Neural progenitor cell (in vitro differentiated cells): ENCODE data around the gene DOCK11. TPM values are rescaled to one million over a fixed set of nuclear protein-coding genes. Genes with fewer than 3 reads are reported as not detected.
"Not testable (repeated sequence)": the region's sequence is repeated elsewhere in the genome, so short reads cannot be mapped to it uniquely, and the experiment has no call there.

ENCODE experiments used
- DNase-seq: peaks from one replicate; pipeline ENCODE4 v3.0.0-alpha.2; 2016; ENCODE audit warnings: low spot score
- H2AFZ ChIP-seq: fragments of 200-600 bp; sonication (generic); replicated peaks from 2 replicates; pipeline ENCODE4 v1.6.1; 2016; ENCODE audit warnings: antibody characterized with exemption
- H3F3A ChIP-seq: fragments of 200-600 bp; sonication (generic); 2 replicates; pipeline ENCODE4 v1.6.1; 2016; ENCODE audit warnings: antibody characterized with exemption, low read depth
- H3K27ac ChIP-seq: fragments of 200-600 bp; sonication (generic); 2 replicates; pipeline ENCODE4 v1.5.1; 2016; ENCODE audit warnings: mild to moderate bottlenecking
- H3K27me3 ChIP-seq: fragments of 200-600 bp; sonication (generic); 2 replicates; pipeline ENCODE4 v1.6.1; 2016; ENCODE audit warnings: mild to moderate bottlenecking, moderate library complexity
- H3K36me3 ChIP-seq: fragments of 200-600 bp; sonication (generic); 2 replicates; pipeline ENCODE4 v1.5.1; 2016
- H3K4me1 ChIP-seq: fragments of 200-600 bp; sonication (generic); 2 replicates; pipeline ENCODE4 v1.6.1; 2016; ENCODE audit warnings: mixed run types
- H3K4me2 ChIP-seq: fragments of 200-600 bp; sonication (generic); 2 replicates; pipeline ENCODE4 v1.6.1; 2016
- H3K4me3 ChIP-seq: fragments of 200-600 bp; sonication (generic); 2 replicates; pipeline ENCODE4 v1.5.1; 2016
- H3K79me2 ChIP-seq: fragments of 200-600 bp; sonication (generic); 2 replicates; pipeline ENCODE4 v1.6.1; 2016; ENCODE audit warnings: low read depth
- H3K9ac ChIP-seq: fragments of 200-600 bp; sonication (generic); 2 replicates; pipeline ENCODE4 v1.6.1; 2016
- H3K9me3 ChIP-seq: fragments of 200-600 bp; sonication (generic); 2 replicates; pipeline ENCODE4 v1.5.1; 2016; ENCODE audit warnings: low read depth
- H4K20me1 ChIP-seq: fragments of 200-600 bp; sonication (generic); 2 replicates; pipeline ENCODE4 v1.6.1; 2016; ENCODE audit warnings: low read depth
- H3K27ac Mint-ChIP-seq: 3 replicates; pipeline ENCODE4 v1.8.0; 2021; ENCODE audit warnings: mixed read lengths
- H3K27me3 Mint-ChIP-seq: 2 replicates; pipeline ENCODE4 v1.8.0; 2022; ENCODE audit warnings: low read depth, mild to moderate bottlenecking, inconsistent platforms, moderate library complexity, mixed read lengths; ENCODE audit not compliant: insufficient read depth
- H3K36me3 Mint-ChIP-seq: 3 replicates; pipeline ENCODE4 v1.8.0; 2021; ENCODE audit warnings: mixed read lengths
- H3K4me1 Mint-ChIP-seq: 3 replicates; pipeline ENCODE4 v1.8.0; 2021; ENCODE audit warnings: mixed read lengths
- H3K4me3 Mint-ChIP-seq: 3 replicates; pipeline ENCODE4 v1.8.0; 2021; ENCODE audit warnings: mild to moderate bottlenecking, moderate library complexity, mixed read lengths
- H3K9me3 Mint-ChIP-seq: 3 replicates; pipeline ENCODE4 v1.8.0; 2020; ENCODE audit warnings: mixed read lengths
- EZH2 ChIP-seq: fragments of 200-600 bp; sonication (generic); IDR thresholded peaks from 2 replicates; pipeline ENCODE4 v1.6.1; 2017; ENCODE audit warnings: antibody characterized with exemption, mild to moderate bottlenecking, moderate library complexity
- EZH2phosphoT487 ChIP-seq: fragments of 200-600 bp; sonication (generic); IDR thresholded peaks from 2 replicates; pipeline ENCODE4 v1.6.1; 2017; ENCODE audit warnings: antibody characterized with exemption
- total RNA-seq: library from RNA; depleted of rRNA; stranded (reverse); fragments of >200 nt; gene quantifications from 2 replicates; pipeline ENCODE4 v1.2.3, GENCODE V29; 2015; ENCODE audit warnings: low replicate concordance
- TF ChIP-seq, protein P1 (sequence below): fragments of 200-600 bp; sonication (generic); IDR thresholded peaks from 2 replicates; pipeline ENCODE4 v1.5.1; 2017; ENCODE audit warnings: antibody characterized with exemption, mild to moderate bottlenecking

Gene DOCK11
- total RNA-seq, 1 donor from 2014 or later: 20.9 TPM

DNA sequence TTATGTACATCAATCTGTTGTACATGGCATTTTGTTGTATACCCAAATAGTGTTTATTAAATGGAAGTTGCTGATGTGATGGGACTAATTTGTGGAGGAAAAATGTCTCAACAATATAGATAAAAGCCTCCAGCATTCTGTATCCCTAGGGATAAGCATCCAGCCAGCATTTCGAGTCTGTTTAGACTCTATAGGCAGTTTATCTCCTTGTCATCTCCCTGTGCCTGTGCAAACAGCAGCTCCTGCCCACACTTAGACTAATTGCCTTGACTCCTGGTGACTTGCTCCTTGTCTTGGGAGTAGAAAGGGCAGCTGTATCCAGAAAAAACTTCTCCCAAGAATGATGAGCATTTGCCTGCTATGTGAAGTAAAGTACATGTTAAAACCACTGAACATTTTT lies 83.8 kb downstream of the DOCK11 start:
- Histone ChIP-seq H3K9ac (no peak overlapping the region), H3K9me3 (no peaks in the 10 kb centered on the region), H3K4me3 (no peak overlapping the region), H3K27ac (no peak overlapping the region), H3K4me1 (peaks cover 7% of the 10 kb centered on the region), H3K36me3 (no peaks in the 10 kb centered on the region), H3F3A (no peaks in the 10 kb centered on the region), H3K27me3 (no peaks in the 10 kb centered on the region), H4K20me1 (no peaks in the 10 kb centered on the region), H3K79me2 (no peaks in the 10 kb centered on the region), H3K4me2 (no peak overlapping the region), H2AFZ (no peak overlapping the region)
- TF ChIP-seq, protein P1, sequence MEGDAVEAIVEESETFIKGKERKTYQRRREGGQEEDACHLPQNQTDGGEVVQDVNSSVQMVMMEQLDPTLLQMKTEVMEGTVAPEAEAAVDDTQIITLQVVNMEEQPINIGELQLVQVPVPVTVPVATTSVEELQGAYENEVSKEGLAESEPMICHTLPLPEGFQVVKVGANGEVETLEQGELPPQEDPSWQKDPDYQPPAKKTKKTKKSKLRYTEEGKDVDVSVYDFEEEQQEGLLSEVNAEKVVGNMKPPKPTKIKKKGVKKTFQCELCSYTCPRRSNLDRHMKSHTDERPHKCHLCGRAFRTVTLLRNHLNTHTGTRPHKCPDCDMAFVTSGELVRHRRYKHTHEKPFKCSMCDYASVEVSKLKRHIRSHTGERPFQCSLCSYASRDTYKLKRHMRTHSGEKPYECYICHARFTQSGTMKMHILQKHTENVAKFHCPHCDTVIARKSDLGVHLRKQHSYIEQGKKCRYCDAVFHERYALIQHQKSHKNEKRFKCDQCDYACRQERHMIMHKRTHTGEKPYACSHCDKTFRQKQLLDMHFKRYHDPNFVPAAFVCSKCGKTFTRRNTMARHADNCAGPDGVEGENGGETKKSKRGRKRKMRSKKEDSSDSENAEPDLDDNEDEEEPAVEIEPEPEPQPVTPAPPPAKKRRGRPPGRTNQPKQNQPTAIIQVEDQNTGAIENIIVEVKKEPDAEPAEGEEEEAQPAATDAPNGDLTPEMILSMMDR: no peak
- TF ChIP-seq EZH2 (no peak), EZH2phosphoT487 (no peak)
- H3K9me3 Mint-ChIP-seq: no peaks in the 10 kb centered on the region
- H3K27me3 Mint-ChIP-seq: no peaks in the 10 kb centered on the region
- H3K4me3 Mint-ChIP-seq: no peak overlapping the region
- H3K4me1 Mint-ChIP-seq: peaks cover 18% of the 10 kb centered on the region
- DNase-seq: no peak
- no peak overlapping the region for H3K27ac Mint-ChIP-seq
- peaks cover 11% of the 10 kb centered on the region for H3K36me3 Mint-ChIP-seq

DNA sequence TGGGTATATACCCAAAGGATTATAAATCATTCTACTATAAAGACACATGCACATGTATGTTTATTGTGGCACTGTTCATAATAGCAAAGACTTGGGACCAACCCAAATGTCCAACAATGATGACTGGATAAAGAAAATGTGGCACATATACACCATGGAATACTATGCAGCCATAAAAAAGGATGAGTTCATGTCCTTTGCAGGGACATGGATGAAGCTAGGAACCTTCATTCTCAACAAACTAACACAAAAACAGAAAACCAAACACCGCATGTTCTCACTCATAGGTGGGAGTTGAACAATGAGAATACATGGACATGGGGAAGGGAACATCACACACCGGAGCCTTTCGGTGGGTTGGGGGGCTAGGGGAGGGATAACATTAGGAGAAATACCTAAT lies 87.3 kb downstream of the DOCK11 start:
- not testable (repeated sequence) for H3K4me2 ChIP-seq, H3K9ac ChIP-seq, H3K9me3 ChIP-seq, H3K27ac ChIP-seq, H2AFZ ChIP-seq, H3K4me3 Mint-ChIP-seq, H3K36me3 ChIP-seq, H3K27me3 ChIP-seq, H3K9me3 Mint-ChIP-seq, H4K20me1 ChIP-seq, H3K4me3 ChIP-seq, DNase-seq, H3K27me3 Mint-ChIP-seq, H3F3A ChIP-seq, H3K4me1 Mint-ChIP-seq, H3K79me2 ChIP-seq, H3K4me1 ChIP-seq, H3K27ac Mint-ChIP-seq
- H3K36me3 Mint-ChIP-seq: peaks cover 28% of the 10 kb centered on the region

DNA sequence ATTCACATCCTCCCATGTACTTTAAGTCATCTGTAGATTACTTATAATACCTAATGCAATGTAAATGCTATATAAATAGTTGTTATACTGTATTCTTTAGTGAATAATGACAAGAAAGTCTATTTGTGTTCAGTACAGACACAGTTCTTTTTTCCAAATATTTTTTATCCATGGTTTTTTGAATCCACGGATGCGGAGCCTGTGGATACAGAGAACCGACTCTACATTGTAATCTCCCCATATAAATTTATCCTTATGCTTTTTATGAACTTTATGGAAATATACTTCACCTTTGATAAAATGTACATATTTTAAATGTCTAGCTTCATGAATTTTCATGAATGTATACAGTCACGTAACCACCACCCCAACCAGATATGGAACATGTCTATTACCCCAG lies 88.2 kb downstream of the DOCK11 start:
- Histone ChIP-seq H3K4me1 (no peaks in the 10 kb centered on the region), H4K20me1 (no peaks in the 10 kb centered on the region), H3K9ac (no peak overlapping the region), H2AFZ (no peak overlapping the region), H3K4me3 (no peak overlapping the region), H3F3A (no peaks in the 10 kb centered on the region), H3K4me2 (no peak overlapping the region), H3K79me2 (no peaks in the 10 kb centered on the region), H3K27me3 (no peaks in the 10 kb centered on the region), H3K9me3 (no peaks in the 10 kb centered on the region), H3K27ac (no peak overlapping the region), H3K36me3 (no peaks in the 10 kb centered on the region)
- Mint-ChIP-seq H3K27ac (no peak overlapping the region), H3K9me3 (no peaks in the 10 kb centered on the region), H3K4me3 (no peak overlapping the region), H3K36me3 (peaks cover 28% of the 10 kb centered on the region), H3K4me1 (peaks cover 7% of the 10 kb centered on the region), H3K27me3 (no peaks in the 10 kb centered on the region)
- DNase-seq: no peak
- no peak for TF ChIP-seq EZH2phosphoT487
- TF ChIP-seq, protein P1: no peak
- TF ChIP-seq EZH2: no peak

DNA sequence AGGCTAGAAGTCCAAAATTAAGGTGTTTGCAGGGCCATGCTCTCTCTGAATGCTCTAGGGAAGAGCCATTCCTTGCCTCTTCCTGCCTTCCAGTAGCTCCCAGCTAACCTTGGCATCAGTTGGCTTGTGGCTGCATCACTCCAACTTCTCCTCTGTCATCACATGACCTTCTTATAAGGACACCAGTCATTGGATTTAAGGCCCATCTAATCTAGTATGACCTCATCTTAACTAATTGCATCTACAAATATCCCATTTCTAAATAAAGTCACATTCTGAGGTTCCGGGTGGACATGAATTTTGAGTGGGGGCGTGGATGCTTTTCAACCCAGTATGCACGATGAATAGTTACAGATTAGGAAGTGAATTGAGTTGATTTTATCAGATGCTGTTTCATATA lies 89.7 kb downstream of the DOCK11 start:
- Histone ChIP-seq H3K79me2 (no peaks in the 10 kb centered on the region), H3K4me3 (no peak overlapping the region), H3F3A (no peaks in the 10 kb centered on the region), H3K27ac (no peak overlapping the region), H3K36me3 (no peaks in the 10 kb centered on the region), H4K20me1 (no peaks in the 10 kb centered on the region), H3K9ac (no peak overlapping the region), H3K9me3 (no peaks in the 10 kb centered on the region), H3K4me2 (no peak overlapping the region), H2AFZ (no peak overlapping the region), H3K27me3 (no peaks in the 10 kb centered on the region), H3K4me1 (no peaks in the 10 kb centered on the region)
- Mint-ChIP-seq H3K4me3 (no peak overlapping the region), H3K27ac (no peak overlapping the region), H3K27me3 (no peaks in the 10 kb centered on the region), H3K4me1 (peaks cover 8% of the 10 kb centered on the region), H3K36me3 (peaks cover 28% of the 10 kb centered on the region), H3K9me3 (no peaks in the 10 kb centered on the region)
- no peak for DNase-seq
- TF ChIP-seq EZH2phosphoT487: no peak
- TF ChIP-seq EZH2: no peak
- TF ChIP-seq, protein P1: no peak

DNA sequence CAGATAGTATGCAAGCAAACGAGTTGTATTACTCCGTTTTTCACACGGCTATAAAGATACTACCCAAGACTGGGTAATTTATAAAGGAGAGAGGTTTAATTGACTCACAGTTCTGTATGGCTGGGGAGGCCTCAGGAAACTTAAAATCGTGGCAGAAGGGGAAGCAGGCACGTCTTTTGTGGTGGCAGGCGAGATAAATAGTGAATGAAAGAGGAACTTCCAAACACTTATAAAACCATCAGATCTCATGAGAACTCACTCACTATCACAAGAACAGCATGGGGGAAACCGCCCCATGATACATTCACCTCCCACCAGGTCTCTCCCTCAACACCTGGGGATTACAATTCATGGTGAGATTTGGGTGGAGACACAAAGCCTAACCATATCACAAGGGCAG lies 90.6 kb downstream of the DOCK11 start:
- not testable (repeated sequence) for H3K4me2 ChIP-seq, H3K9ac ChIP-seq, H4K20me1 ChIP-seq, H3F3A ChIP-seq, H3K4me3 ChIP-seq, H3K79me2 ChIP-seq, H3K27ac ChIP-seq, H3K27ac Mint-ChIP-seq, DNase-seq, H3K4me3 Mint-ChIP-seq, H3K4me1 ChIP-seq, H3K4me1 Mint-ChIP-seq, H3K9me3 ChIP-seq, H3K9me3 Mint-ChIP-seq, H3K27me3 ChIP-seq, H2AFZ ChIP-seq, H3K36me3 ChIP-seq, H3K27me3 Mint-ChIP-seq
- peaks cover 33% of the 10 kb centered on the region for H3K36me3 Mint-ChIP-seq
